ENCODE measurements around the gene ARHGAP36.

DNA sequence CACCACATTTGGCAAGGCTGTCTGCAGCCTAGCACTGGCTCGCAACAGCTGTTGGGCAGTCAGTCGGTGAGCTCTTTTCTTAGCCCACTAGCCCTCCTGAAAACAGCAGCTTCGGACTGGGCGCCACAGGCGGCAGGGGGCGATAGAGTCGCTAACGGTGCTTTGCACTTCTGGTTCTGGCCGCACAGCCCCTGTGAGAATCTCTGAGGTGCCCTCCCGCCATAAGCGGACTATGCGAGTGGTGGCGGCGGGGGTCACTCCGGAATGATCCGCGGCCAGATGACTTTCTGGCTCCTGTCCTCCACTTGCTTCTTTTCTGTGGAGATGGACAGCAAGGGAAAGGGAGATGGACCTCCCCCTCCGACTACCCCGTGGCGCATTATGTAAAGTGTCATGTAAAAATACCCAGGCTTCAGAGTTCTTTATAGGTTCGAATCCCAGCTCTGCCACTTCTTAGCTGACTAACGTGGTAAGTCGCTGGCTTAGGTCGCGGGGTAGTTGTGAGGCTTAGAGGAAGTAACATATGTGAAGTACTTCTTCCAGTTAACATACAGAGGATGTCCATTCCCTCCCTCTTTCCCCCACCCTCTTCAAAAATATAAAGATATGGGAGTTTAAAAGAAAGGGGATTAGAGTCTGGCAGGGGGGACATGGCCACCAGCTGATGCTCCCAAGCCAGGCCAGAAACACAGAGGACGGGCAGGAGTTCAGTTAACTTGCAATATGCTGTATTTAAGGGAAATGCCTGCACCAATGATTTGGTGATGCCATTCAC, 11.0 kb downstream of the ARHGAP36 start:
- TF ChIP-seq, protein P1, sequence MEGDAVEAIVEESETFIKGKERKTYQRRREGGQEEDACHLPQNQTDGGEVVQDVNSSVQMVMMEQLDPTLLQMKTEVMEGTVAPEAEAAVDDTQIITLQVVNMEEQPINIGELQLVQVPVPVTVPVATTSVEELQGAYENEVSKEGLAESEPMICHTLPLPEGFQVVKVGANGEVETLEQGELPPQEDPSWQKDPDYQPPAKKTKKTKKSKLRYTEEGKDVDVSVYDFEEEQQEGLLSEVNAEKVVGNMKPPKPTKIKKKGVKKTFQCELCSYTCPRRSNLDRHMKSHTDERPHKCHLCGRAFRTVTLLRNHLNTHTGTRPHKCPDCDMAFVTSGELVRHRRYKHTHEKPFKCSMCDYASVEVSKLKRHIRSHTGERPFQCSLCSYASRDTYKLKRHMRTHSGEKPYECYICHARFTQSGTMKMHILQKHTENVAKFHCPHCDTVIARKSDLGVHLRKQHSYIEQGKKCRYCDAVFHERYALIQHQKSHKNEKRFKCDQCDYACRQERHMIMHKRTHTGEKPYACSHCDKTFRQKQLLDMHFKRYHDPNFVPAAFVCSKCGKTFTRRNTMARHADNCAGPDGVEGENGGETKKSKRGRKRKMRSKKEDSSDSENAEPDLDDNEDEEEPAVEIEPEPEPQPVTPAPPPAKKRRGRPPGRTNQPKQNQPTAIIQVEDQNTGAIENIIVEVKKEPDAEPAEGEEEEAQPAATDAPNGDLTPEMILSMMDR (conservative IDR thresholded peaks at IDR 0.05; ENCODE audit: low read length): no peak
- no peak for TF ChIP-seq EZH2phosphoT487 (IDR thresholded peaks at IDR 0.05; ENCODE audit: borderline replicate concordance, low read depth, low read length)

Measured in OCI-LY7 (cell line).